HepG2 (cell line): ENCODE data around the gene KRTAP21-2. TPM values are rescaled to one million over a fixed set of nuclear protein-coding genes. Genes with fewer than 3 reads are reported as not detected.

Source experiments
- ATAC-seq: fragments of 200-7000 bp; cut with Tn5 transposase; 3 replicates; pipeline ENCODE4 v1.9.1; 2020; ENCODE audit warnings: mild to moderate bottlenecking, moderate library complexity
- BruUV-seq: library from RNA; stranded (reverse); fragments of 400-500 nt; replicated peaks from 2 replicates; lab custom pipeline; 2021; lab: Mats Ljungman, UMichigan
- CTCF ChIA-PET: fragments of 300-600 bp; formaldehyde crosslinking; extraction: SDS; loops from one replicate; lab custom pipeline; 2021; ENCODE audit warnings: low total read pairs, inconsistent platforms, low intra/inter-chr PET ratio; lab: Yijun Ruan, JAX
- POLR2A ChIA-PET: fragments of 350-600 bp; sonication (Branson Sonifier 250); formaldehyde crosslinking; loops from one replicate; lab custom pipeline; 2020; ENCODE audit warnings: antibody characterized with exemption, inconsistent platforms; lab: Yijun Ruan, JAX
- DNase-seq: peaks from one replicate; pipeline ENCODE4 v3.0.0-alpha.2; 2015; ENCODE audit warnings: low spot score
- FAIRE-seq: peaks from 3 replicates; lab custom pipeline; 2011; peaks lifted over from hg19 to GRCh38; lab: Jason Lieb, UNC
- H2AFZ ChIP-seq: one replicate; pipeline ENCODE4 v1.6.1; 2011; ENCODE audit warnings: low read length, inconsistent platforms
- H3K27ac ChIP-seq: fragments of 300-600 bp; 3 replicates; pipeline ENCODE4 v1.8.0; 2011; ENCODE audit warnings: mixed run types, mild to moderate bottlenecking, mixed read lengths, low read length, inconsistent platforms; ENCODE audit not compliant: insufficient read depth; ENCODE audit errors: extremely low read length
- H3K27me3 ChIP-seq, 2 experiments: fragments of 200-600 bp in 1 of 2; 2 replicates in 1 of 2; 3 replicates in 1 of 2; pipeline versions ENCODE4 v1.6.0 to v1.8.0; 2011; ENCODE audit warnings: low read length in 2 of 2, mild to moderate bottlenecking in 2 of 2, moderate library complexity in 2 of 2, inconsistent platforms in 1 of 2; ENCODE audit not compliant: insufficient read depth in 2 of 2, control insufficient read depth in 1 of 2
- H3K36me3 ChIP-seq, 2 experiments: fragments of 200-600 bp in 1 of 2; replicated peaks in 1 of 2; 2 replicates in 1 of 2; 3 replicates in 1 of 2; pipeline versions ENCODE4 v1.5.1 to v1.8.0; 2011; ENCODE audit warnings: low read length in 2 of 2, inconsistent platforms in 1 of 2; ENCODE audit not compliant: insufficient read depth in 2 of 2, control insufficient read depth in 1 of 2
- H3K4me1 ChIP-seq: 2 replicates; pipeline ENCODE4 v1.5.1; 2012; ENCODE audit warnings: low read length, inconsistent platforms; ENCODE audit not compliant: insufficient read depth
- H3K4me2 ChIP-seq: 2 replicates; pipeline ENCODE4 v1.6.0; 2011; ENCODE audit warnings: low read depth, low read length, inconsistent platforms
- H3K4me3 ChIP-seq, 3 experiments: fragments of 200-600 bp in 1 of 3; sonication (generic), shearing (Covaris generic) in 1 of 3; replicated peaks in 1 of 3; 2 replicates each; pipeline ENCODE4 v1.5.1; 2011 to 2016; ENCODE audit warnings: low read length in 3 of 3, inconsistent platforms in 2 of 3, low read depth in 2 of 3, mild to moderate bottlenecking in 2 of 3, control low read depth in 1 of 3, mixed read lengths in 1 of 3; ENCODE audit not compliant: insufficient read depth in 1 of 3
- H3K79me2 ChIP-seq: one replicate; pipeline ENCODE4 v1.6.1; 2011; ENCODE audit warnings: low read length, inconsistent platforms; ENCODE audit not compliant: insufficient read depth
- H3K9ac ChIP-seq: 2 replicates; pipeline ENCODE4 v1.6.0; 2011; ENCODE audit warnings: mild to moderate bottlenecking, low read depth, low read length, inconsistent platforms; ENCODE audit not compliant: insufficient read depth
- H3K9me3 ChIP-seq: 2 replicates; pipeline ENCODE4 v1.5.1; 2012; ENCODE audit warnings: mild to moderate bottlenecking, low read length
- H4K20me1 ChIP-seq: 2 replicates; pipeline ENCODE4 v1.6.0; 2011; ENCODE audit warnings: inconsistent platforms, mild to moderate bottlenecking, low read length, moderate library complexity; ENCODE audit not compliant: insufficient read depth
- KLF15 ChIP-seq: sonication (generic); formaldehyde crosslinking; IDR thresholded peaks from 2 replicates; pipeline ENCODE4 v1.8.1; 2023; ENCODE audit warnings: borderline replicate concordance, mild to moderate bottlenecking, inconsistent platforms, missing genetic modification reagents, mixed read lengths
- NFKBIZ ChIP-seq: IDR thresholded peaks from 2 replicates; pipeline ENCODE4 v1.6.1; 2018; ENCODE audit warnings: missing genetic modification reagents, missing compliant biosample characterization
- REPIN1 ChIP-seq: sonication (generic); formaldehyde crosslinking; IDR thresholded peaks from 2 replicates; pipeline ENCODE4 v1.8.0; 2022; ENCODE audit warnings: missing genetic modification reagents, low read depth, mild to moderate bottlenecking, borderline replicate concordance
- SMAD9 ChIP-seq: sonication (generic); formaldehyde crosslinking; IDR thresholded peaks from 2 replicates; pipeline ENCODE4 v1.5.1; 2020; ENCODE audit warnings: mild to moderate bottlenecking, missing genetic modification reagents
- SMARCE1 ChIP-seq: fragments of 450-650 bp; IDR thresholded peaks from 2 replicates; pipeline ENCODE4 v1.6.1; 2017; ENCODE audit warnings: borderline replicate concordance
- U2AF1 ChIP-seq: fragments of 200-400 bp; formaldehyde crosslinking; optimal IDR thresholded peaks from 2 replicates; pipeline ENCODE3; 2017; ENCODE audit warnings: mild to moderate bottlenecking, low read depth, low read length
- ZNF782 ChIP-seq: sonication (generic); formaldehyde crosslinking; IDR thresholded peaks from 2 replicates; pipeline ENCODE4 v1.4.0; 2020; ENCODE audit warnings: missing genetic modification reagents, mild to moderate bottlenecking, borderline replicate concordance
- in situ Hi-C: cut with HindIII; loops from 2 replicates; pipeline ENCODE4 v1.10.0; 2017; ENCODE audit warnings: low pct_unique_long_range_greater_than_20kb; ENCODE audit not compliant: extremely low pct_ligation_motif_present
- intact Hi-C: fragments of 100-400 bp; cut with micrococcal nuclease; formaldehyde crosslinking; loops from one replicate; pipeline ENCODE4 v1.10.0; 2022; ENCODE audit not compliant: unreplicated experiment
- polyA plus RNA-seq, 8 experiments: library from polyadenylated mRNA; depleted of rRNA in 3 of 8; stranded (reverse) in 7 of 8; unstranded in 1 of 8; fragments of >200 nt; fragmentation: Illumina TruSeq in 4 of 8; extraction: Trizol in 4 of 8; gene quantifications; 2 replicates each; pipeline versions ENCODE4 v1.2.1 to v1.2.3, GENCODE V29; 2011 to 2016; ENCODE audit warnings: low read depth in 4 of 8, missing spikeins in 1 of 8, mixed read lengths in 1 of 8; ENCODE audit not compliant: insufficient read depth in 1 of 8
- total RNA-seq, 5 experiments: library from RNA; depleted of rRNA; stranded (reverse); fragments of >200 nt; fragmentation: Illumina TruSeq; extraction: Trizol; gene quantifications; 2 replicates each; pipeline ENCODE4 v1.2.3, GENCODE V29; 2016; ENCODE audit warnings: low read depth in 1 of 5
- TF ChIP-seq, protein P1 (sequence below), 2 experiments: IDR thresholded peaks; 2 replicates each; pipeline ENCODE4 v1.6.1; 2011 to 2012; ENCODE audit warnings: low read length in 2 of 2, borderline replicate concordance in 1 of 2, low read depth in 1 of 2, mild to moderate bottlenecking in 1 of 2, moderate library complexity in 1 of 2
- TF ChIP-seq, protein P2 (sequence below): sonication (generic); formaldehyde crosslinking; IDR thresholded peaks from 2 replicates; pipeline ENCODE4 v1.4.0; 2020; ENCODE audit warnings: mild to moderate bottlenecking, missing genetic modification reagents
- TF ChIP-seq, protein P3 (sequence below): sonication (generic); formaldehyde crosslinking; IDR thresholded peaks from 2 replicates; pipeline ENCODE4 v1.4.0; 2020; ENCODE audit warnings: mild to moderate bottlenecking, missing genetic modification reagents

The KRTAP21-2 gene
- total and polyA plus RNA-seq, 2 of the 13 experiments (the other 11 are each of a cell fraction or from before 2014, with no cell fraction given) = not detected

DNA sequence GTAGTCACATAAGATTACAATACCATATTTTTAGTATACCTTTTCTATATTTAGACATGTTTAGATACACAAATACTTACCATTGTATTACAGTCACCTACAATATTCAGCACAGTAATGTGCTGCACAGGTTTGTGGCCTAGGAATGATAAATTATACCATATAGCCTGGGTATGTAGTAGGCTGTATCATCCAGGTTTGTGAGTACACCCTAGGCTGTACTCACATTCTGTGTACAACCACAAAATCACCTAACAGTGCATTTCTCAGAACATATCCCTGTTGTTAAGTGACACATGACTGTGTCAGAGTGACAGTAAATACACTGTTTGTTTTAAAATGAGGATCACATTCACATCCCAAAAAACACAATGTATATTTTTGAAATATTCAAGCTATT is 39.6 kb downstream of the KRTAP21-2 start:
- Histone ChIP-seq H4K20me1 (no peaks in the 10 kb centered on the region), H3K79me2 (no peaks in the 10 kb centered on the region), H3K9ac (no peak overlapping the region), H3K36me3 (no peaks in the 10 kb centered on the region), H3K27ac (no peak overlapping the region), H3K4me2 (no peak overlapping the region), H3K9me3 (peaks cover 84% of the 10 kb centered on the region), H3K4me3 (no peak overlapping the region), H3K27me3 (no peaks in the 10 kb centered on the region), H2AFZ (no peak overlapping the region), H3K4me1 (no peaks in the 10 kb centered on the region)
- FAIRE-seq (no peak), ATAC-seq (no peak), DNase-seq (no peak)
- BruUV-seq = no TSS peak
- ChIA-PET POLR2A (no interaction called here), CTCF (no interaction called here)
- no peak for TF ChIP-seq SMARCE1
- no peak for TF ChIP-seq NFKBIZ
- TF ChIP-seq REPIN1 (CRISPR knock-in tag) = no peak
- TF ChIP-seq ZNF782 (CRISPR knock-in tag) = no peak
- TF ChIP-seq, protein P1, sequence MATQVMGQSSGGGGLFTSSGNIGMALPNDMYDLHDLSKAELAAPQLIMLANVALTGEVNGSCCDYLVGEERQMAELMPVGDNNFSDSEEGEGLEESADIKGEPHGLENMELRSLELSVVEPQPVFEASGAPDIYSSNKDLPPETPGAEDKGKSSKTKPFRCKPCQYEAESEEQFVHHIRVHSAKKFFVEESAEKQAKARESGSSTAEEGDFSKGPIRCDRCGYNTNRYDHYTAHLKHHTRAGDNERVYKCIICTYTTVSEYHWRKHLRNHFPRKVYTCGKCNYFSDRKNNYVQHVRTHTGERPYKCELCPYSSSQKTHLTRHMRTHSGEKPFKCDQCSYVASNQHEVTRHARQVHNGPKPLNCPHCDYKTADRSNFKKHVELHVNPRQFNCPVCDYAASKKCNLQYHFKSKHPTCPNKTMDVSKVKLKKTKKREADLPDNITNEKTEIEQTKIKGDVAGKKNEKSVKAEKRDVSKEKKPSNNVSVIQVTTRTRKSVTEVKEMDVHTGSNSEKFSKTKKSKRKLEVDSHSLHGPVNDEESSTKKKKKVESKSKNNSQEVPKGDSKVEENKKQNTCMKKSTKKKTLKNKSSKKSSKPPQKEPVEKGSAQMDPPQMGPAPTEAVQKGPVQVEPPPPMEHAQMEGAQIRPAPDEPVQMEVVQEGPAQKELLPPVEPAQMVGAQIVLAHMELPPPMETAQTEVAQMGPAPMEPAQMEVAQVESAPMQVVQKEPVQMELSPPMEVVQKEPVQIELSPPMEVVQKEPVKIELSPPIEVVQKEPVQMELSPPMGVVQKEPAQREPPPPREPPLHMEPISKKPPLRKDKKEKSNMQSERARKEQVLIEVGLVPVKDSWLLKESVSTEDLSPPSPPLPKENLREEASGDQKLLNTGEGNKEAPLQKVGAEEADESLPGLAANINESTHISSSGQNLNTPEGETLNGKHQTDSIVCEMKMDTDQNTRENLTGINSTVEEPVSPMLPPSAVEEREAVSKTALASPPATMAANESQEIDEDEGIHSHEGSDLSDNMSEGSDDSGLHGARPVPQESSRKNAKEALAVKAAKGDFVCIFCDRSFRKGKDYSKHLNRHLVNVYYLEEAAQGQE (IDR thresholded peaks at IDR 0.05; ENCODE audit: borderline replicate concordance in 1 of 2, low read depth in 1 of 2, low read length in 2 of 2) = no peak
- no peak for TF ChIP-seq SMAD9 (CRISPR knock-in tag)
- TF ChIP-seq, protein P2, sequence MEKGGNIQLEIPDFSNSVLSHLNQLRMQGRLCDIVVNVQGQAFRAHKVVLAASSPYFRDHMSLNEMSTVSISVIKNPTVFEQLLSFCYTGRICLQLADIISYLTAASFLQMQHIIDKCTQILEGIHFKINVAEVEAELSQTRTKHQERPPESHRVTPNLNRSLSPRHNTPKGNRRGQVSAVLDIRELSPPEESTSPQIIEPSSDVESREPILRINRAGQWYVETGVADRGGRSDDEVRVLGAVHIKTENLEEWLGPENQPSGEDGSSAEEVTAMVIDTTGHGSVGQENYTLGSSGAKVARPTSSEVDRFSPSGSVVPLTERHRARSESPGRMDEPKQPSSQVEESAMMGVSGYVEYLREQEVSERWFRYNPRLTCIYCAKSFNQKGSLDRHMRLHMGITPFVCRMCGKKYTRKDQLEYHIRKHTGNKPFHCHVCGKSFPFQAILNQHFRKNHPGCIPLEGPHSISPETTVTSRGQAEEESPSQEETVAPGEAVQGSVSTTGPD = no peak
- no peak for TF ChIP-seq KLF15 (CRISPR knock-in tag)
- TF ChIP-seq, protein P3, sequence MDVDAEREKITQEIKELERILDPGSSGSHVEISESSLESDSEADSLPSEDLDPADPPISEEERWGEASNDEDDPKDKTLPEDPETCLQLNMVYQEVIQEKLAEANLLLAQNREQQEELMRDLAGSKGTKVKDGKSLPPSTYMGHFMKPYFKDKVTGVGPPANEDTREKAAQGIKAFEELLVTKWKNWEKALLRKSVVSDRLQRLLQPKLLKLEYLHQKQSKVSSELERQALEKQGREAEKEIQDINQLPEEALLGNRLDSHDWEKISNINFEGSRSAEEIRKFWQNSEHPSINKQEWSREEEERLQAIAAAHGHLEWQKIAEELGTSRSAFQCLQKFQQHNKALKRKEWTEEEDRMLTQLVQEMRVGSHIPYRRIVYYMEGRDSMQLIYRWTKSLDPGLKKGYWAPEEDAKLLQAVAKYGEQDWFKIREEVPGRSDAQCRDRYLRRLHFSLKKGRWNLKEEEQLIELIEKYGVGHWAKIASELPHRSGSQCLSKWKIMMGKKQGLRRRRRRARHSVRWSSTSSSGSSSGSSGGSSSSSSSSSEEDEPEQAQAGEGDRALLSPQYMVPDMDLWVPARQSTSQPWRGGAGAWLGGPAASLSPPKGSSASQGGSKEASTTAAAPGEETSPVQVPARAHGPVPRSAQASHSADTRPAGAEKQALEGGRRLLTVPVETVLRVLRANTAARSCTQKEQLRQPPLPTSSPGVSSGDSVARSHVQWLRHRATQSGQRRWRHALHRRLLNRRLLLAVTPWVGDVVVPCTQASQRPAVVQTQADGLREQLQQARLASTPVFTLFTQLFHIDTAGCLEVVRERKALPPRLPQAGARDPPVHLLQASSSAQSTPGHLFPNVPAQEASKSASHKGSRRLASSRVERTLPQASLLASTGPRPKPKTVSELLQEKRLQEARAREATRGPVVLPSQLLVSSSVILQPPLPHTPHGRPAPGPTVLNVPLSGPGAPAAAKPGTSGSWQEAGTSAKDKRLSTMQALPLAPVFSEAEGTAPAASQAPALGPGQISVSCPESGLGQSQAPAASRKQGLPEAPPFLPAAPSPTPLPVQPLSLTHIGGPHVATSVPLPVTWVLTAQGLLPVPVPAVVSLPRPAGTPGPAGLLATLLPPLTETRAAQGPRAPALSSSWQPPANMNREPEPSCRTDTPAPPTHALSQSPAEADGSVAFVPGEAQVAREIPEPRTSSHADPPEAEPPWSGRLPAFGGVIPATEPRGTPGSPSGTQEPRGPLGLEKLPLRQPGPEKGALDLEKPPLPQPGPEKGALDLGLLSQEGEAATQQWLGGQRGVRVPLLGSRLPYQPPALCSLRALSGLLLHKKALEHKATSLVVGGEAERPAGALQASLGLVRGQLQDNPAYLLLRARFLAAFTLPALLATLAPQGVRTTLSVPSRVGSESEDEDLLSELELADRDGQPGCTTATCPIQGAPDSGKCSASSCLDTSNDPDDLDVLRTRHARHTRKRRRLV (CRISPR knock-in tag) = no peak
- no peak for TF ChIP-seq U2AF1
- intact Hi-C loops (no loop called here), in situ Hi-C loops (no loop called here)
